ENCODE results near the gene ST6GAL2. TPM values are rescaled to one million over a fixed set of nuclear protein-coding genes. Genes with fewer than 3 reads are reported as not detected.

Gene ST6GAL2
- total and polyA plus RNA-seq, 9 of the 15 experiments (the other 6 are each of a cell fraction or from before 2014, with no cell fraction given) = not detected

GRCh38 chr2:106804161-106804560 lies 81.8 kb downstream of the ST6GAL2 start (continued):
- TF ChIP-seq TCF3 (CRISPR knock-in tag; IDR thresholded peaks at IDR 0.05) (no peak), TAF7 (tag; IDR thresholded peaks at IDR 0.05) (no peak)

- no peaks in the 10 kb centered on the region for H3K4me1 ChIP-seq (replicated peaks in 1 of 2; ENCODE audit: control insufficient read depth in 2 of 2, insufficient read depth in 2 of 2, low read length in 2 of 2)
- no peaks in the 10 kb centered on the region for H4K20me1 ChIP-seq (replicated peaks; ENCODE audit: control insufficient read depth, insufficient read depth, low read length)
- BruUV-seq (replicated peaks) = no TSS peak
- CTCF ChIA-PET (ENCODE audit: low intra/inter-chr PET ratio) = no interaction called here
- POLR2A ChIA-PET = no interaction called here
- no peak overlapping the region for H3K27ac ChIP-seq (ENCODE audit: extremely low read depth, low read depth, low read length)
- H3K27me3 ChIP-seq (ENCODE audit: control insufficient read depth in 2 of 2, insufficient read depth in 2 of 2, low read length in 2 of 2) = no peaks in the 10 kb centered on the region
- H3K9ac ChIP-seq (ENCODE audit: insufficient read depth in 1 of 2, low read depth in 2 of 2, low read length in 2 of 2) = no peak overlapping the region
- no peaks in the 10 kb centered on the region for H3K79me2 ChIP-seq (ENCODE audit: control insufficient read depth, insufficient read depth, low read length)
- in situ Hi-C loops (cut with MboI) = no loop called here
- TF ChIP-seq, protein P1, sequence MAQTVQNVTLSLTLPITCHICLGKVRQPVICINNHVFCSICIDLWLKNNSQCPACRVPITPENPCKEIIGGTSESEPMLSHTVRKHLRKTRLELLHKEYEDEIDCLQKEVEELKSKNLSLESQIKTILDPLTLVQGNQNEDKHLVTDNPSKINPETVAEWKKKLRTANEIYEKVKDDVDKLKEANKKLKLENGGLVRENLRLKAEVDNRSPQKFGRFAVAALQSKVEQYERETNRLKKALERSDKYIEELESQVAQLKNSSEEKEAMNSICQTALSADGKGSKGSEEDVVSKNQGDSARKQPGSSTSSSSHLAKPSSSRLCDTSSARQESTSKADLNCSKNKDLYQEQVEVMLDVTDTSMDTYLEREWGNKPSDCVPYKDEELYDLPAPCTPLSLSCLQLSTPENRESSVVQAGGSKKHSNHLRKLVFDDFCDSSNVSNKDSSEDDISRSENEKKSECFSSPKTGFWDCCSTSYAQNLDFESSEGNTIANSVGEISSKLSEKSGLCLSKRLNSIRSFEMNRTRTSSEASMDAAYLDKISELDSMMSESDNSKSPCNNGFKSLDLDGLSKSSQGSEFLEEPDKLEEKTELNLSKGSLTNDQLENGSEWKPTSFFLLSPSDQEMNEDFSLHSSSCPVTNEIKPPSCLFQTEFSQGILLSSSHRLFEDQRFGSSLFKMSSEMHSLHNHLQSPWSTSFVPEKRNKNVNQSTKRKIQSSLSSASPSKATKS (CRISPR knock-in tag; IDR thresholded peaks at IDR 0.05) = no peak
- no peak for TF ChIP-seq RBM14 (IDR thresholded peaks at IDR 0.05; ENCODE audit: borderline replicate concordance, insufficient read depth, low read depth, low read length)
- no peak for TF ChIP-seq HCFC1 (IDR thresholded peaks at IDR 0.05; ENCODE audit: low read depth, low read length)
- TF ChIP-seq SPI1 (IDR thresholded peaks at IDR 0.05; ENCODE audit: borderline replicate concordance, low read depth, low read length) = no peak
- no peak for TF ChIP-seq GTF2A2 (tag; IDR thresholded peaks at IDR 0.05)
- no peak for TF ChIP-seq ELF1 (tag; IDR thresholded peaks at IDR 0.05)
- no peak for TF ChIP-seq NFRKB (IDR thresholded peaks at IDR 0.05; ENCODE audit: low read depth)
- TF ChIP-seq NFE2L1 (tag; IDR thresholded peaks at IDR 0.05; ENCODE audit: borderline replicate concordance, low read depth) = no peak
- TF ChIP-seq ASH1L (IDR thresholded peaks at IDR 0.05; ENCODE audit: borderline replicate concordance, low read depth, partially characterized antibody) = no peak
- TF ChIP-seq NCOR1 (IDR thresholded peaks at IDR 0.05) = no peak
- no peak for TF ChIP-seq ZC3H4 (CRISPR knock-in tag; IDR thresholded peaks at IDR 0.05; ENCODE audit: borderline replicate concordance)
- no peak for TF ChIP-seq ZNF316 (IDR thresholded peaks at IDR 0.05)
- no peak for TF ChIP-seq TRIM28 (IDR thresholded peaks at IDR 0.05)
- no peak for TF ChIP-seq CHD2 (IDR thresholded peaks at IDR 0.05; ENCODE audit: low read depth, low read length)
- TF ChIP-seq U2AF1 (optimal IDR thresholded peaks at IDR 0.05; ENCODE audit: low read depth, low read length) = no peak
- no peak for TF ChIP-seq CEBPB (tag; IDR thresholded peaks at IDR 0.05)
- H3K9me3 ChIP-seq (replicated peaks; ENCODE audit: control insufficient read depth, insufficient read depth, low read depth, low read length) = no peaks in the 10 kb centered on the region
- H3K4me3 ChIP-seq = no peak overlapping the region
- FAIRE-seq = no peak
- no peak overlapping the region for H3K4me2 ChIP-seq (ENCODE audit: insufficient read depth, low read length)
- no peak for DNase-seq (ENCODE audit: extremely low read depth in 1 of 4, low spot score in 3 of 4)
- 4% methylated on average over 10 of the region's 10 CpGs for WGBS (ENCODE audit: insufficient coverage, low coverage, missing lambda C conversion rate)
- H3K36me3 ChIP-seq (ENCODE audit: control insufficient read depth, insufficient read depth, low read length) = no peaks in the 10 kb centered on the region
- no peaks in the 10 kb centered on the region for H3K9me1 ChIP-seq (ENCODE audit: control insufficient read depth, insufficient read depth, low read length)
- no peak for ATAC-seq
- H2AFZ ChIP-seq (ENCODE audit: low read depth, low read length) = no peak overlapping the region
- intact Hi-C loops (cut with micrococcal nuclease) = no loop called here
These were observed 84.9 kb downstream of the ST6GAL2 start for GRCh38 chr2:106800976-106801655.
